ENCODE results near the gene JARID2. TPM values are rescaled to one million over a fixed set of nuclear protein-coding genes. Genes with fewer than 3 reads are reported as not detected.

The JARID2 gene
- total RNA-seq (ENCODE audit: unreplicated experiment), result 66.1 TPM
- long read RNA-seq, partial matches to known transcripts, result 3 of 6 reads
- long read RNA-seq, other reads (novel, unspliced or antisense), result 3 of 6 reads

DNA sequence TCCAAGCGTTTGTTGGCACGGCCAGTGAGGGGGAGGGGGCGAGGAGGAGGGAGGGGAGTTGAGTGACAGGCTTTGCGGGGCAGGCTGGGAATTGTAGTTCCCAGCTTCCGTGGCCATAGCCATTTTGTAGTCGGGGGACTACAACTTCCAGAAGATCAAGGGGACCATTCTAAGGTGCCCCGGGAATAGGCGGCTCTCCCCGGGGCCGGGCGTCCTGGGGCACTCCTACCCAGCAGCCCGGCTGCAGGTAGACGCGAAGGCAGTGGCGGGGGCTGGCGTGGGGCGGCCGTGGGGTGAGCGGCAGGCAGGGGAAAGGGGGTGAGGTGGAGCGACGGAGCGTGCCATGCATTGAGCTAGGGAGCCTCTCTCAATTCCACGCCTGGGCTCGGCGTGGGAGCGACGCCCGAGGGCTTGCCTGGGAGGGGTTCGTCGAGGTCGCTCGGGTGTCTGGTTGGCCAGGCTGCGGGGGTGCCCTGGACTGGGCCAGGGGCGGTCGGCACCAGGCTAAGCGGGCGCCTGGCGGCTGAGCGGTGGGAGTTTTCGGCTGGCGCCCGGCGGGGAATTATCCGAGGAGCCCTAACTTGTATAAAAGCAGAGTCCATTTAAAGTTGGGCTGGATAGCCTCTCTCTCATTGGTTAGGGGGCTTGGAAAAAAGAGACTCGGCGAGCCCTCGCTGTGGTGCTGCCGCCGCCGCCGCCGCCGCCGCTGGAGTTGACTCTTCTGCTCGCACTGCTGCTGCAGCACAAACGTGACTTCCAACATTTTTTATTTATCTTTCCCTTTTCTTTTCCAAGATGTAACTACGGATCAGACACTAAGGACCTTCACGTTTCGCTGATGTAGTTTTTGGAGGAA, at the start of gene JARID2:
Gene JARID2, plus strand, starts transcription at position 709 of the 856 bp plus-strand sequence. CDS start 471 bp downstream, outside the sequence.
- peaks cover 49% of the 10 kb centered on the region for H3K4me1 Mint-ChIP-seq (ENCODE audit: unreplicated experiment)
- H3K4me3 Mint-ChIP-seq (ENCODE audit: unreplicated experiment), result peak within 1 kb of the TSS; percentile 100
- H3K36me3 Mint-ChIP-seq (ENCODE audit: low read depth, unreplicated experiment), result peaks cover 13% of the 10 kb centered on the region
- no peaks in the 10 kb centered on the region for H3K9me3 Mint-ChIP-seq (ENCODE audit: unreplicated experiment)
- DNase-seq (ENCODE audit: low spot score), result peak; percentile 98
- H3K27ac Mint-ChIP-seq (ENCODE audit: unreplicated experiment), result peak within 1 kb of the TSS; percentile 92
- H3K27me3 Mint-ChIP-seq (ENCODE audit: unreplicated experiment), result peaks cover 9% of the 10 kb centered on the region
- TF ChIP-seq, protein P1, sequence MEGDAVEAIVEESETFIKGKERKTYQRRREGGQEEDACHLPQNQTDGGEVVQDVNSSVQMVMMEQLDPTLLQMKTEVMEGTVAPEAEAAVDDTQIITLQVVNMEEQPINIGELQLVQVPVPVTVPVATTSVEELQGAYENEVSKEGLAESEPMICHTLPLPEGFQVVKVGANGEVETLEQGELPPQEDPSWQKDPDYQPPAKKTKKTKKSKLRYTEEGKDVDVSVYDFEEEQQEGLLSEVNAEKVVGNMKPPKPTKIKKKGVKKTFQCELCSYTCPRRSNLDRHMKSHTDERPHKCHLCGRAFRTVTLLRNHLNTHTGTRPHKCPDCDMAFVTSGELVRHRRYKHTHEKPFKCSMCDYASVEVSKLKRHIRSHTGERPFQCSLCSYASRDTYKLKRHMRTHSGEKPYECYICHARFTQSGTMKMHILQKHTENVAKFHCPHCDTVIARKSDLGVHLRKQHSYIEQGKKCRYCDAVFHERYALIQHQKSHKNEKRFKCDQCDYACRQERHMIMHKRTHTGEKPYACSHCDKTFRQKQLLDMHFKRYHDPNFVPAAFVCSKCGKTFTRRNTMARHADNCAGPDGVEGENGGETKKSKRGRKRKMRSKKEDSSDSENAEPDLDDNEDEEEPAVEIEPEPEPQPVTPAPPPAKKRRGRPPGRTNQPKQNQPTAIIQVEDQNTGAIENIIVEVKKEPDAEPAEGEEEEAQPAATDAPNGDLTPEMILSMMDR (IDR thresholded peaks at IDR 0.05; ENCODE audit: unreplicated experiment), result no peak

DNA sequence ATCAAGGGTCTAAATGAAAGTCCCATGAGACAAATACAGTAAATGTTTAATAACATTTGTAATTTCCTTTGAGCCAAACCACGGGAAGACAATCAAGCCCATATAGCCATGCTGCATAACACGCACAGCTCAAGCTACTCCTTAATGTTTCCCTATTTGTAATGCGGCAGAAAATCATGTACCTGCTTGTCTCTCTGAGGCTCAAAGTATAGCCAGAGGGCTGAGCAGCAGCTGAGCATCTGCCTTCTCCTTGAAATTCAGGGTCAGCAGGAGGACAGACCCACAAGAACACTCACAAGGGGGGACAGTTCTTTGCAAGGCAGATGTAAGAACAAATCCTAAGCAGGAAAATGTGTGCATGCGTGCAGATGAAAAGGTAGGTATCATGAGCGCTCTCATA, 45.8 kb upstream of the JARID2 start:
- Mint-ChIP-seq H3K36me3 (ENCODE audit: low read depth, unreplicated experiment) (no peaks in the 10 kb centered on the region), H3K9me3 (ENCODE audit: unreplicated experiment) (no peaks in the 10 kb centered on the region), H3K4me1 (ENCODE audit: unreplicated experiment) (no peaks in the 10 kb centered on the region), H3K4me3 (ENCODE audit: unreplicated experiment) (no peak overlapping the region), H3K27ac (ENCODE audit: unreplicated experiment) (no peak overlapping the region), H3K27me3 (ENCODE audit: unreplicated experiment) (no peaks in the 10 kb centered on the region)
- TF ChIP-seq, protein P1 (IDR thresholded peaks at IDR 0.05; ENCODE audit: unreplicated experiment), result no peak
- DNase-seq (ENCODE audit: low spot score), result no peak

DNA sequence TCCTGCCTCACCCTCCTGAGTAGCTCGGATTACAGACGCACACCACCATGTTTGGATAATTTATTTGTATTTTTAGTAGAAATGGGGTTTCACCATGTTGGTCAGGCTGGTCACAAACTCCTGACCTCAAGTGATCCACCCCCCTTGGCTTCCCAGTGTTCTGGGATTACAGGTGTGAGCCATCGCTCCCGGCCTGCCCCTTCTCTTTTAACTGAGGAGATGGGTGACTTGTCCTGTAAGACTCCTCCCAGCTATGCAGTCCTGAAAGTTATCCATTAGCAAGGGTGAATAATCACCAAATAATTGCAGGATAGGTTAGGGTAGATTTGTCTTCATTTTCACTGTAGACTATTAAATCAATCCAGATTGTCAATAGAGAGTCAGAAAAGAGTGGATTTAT, 40.5 kb upstream of the JARID2 start:
- Mint-ChIP-seq H3K4me1 (ENCODE audit: unreplicated experiment) (peaks cover 5% of the 10 kb centered on the region), H3K27ac (ENCODE audit: unreplicated experiment) (no peak overlapping the region), H3K27me3 (ENCODE audit: unreplicated experiment) (no peaks in the 10 kb centered on the region), H3K9me3 (ENCODE audit: unreplicated experiment) (no peaks in the 10 kb centered on the region), H3K36me3 (ENCODE audit: low read depth, unreplicated experiment) (no peaks in the 10 kb centered on the region), H3K4me3 (ENCODE audit: unreplicated experiment) (no peak overlapping the region)
- TF ChIP-seq, protein P1 (IDR thresholded peaks at IDR 0.05; ENCODE audit: unreplicated experiment), result no peak
- no peak for DNase-seq (ENCODE audit: low spot score)

DNA sequence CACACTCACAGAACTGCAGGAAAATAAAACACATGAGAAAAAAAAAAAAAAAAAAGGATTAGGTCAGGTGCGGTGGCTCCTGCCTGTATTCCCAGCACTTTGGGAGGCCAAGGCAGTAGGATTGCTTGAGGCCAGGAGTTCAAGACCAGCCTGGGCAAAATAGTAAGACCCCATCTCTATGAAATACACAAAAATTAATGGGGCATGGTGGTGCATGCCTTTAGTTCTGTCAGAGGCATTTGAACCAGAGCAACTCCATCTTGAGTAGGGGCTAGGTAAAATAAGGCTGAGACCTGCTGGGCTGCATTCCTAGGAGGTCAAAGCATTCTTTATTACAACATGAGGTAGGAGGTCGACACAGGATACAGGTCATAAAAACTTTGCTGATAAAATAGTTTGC, 39.0 kb upstream of the JARID2 start:
- TF ChIP-seq, protein P1 (IDR thresholded peaks at IDR 0.05; ENCODE audit: unreplicated experiment), result no peak
- Mint-ChIP-seq H3K27ac (ENCODE audit: unreplicated experiment) (no peak overlapping the region), H3K9me3 (ENCODE audit: unreplicated experiment) (no peaks in the 10 kb centered on the region), H3K4me1 (ENCODE audit: unreplicated experiment) (peaks cover 5% of the 10 kb centered on the region), H3K27me3 (ENCODE audit: unreplicated experiment) (no peaks in the 10 kb centered on the region), H3K36me3 (ENCODE audit: low read depth, unreplicated experiment) (no peaks in the 10 kb centered on the region), H3K4me3 (ENCODE audit: unreplicated experiment) (no peak overlapping the region)
- DNase-seq (ENCODE audit: low spot score), result no peak

DNA sequence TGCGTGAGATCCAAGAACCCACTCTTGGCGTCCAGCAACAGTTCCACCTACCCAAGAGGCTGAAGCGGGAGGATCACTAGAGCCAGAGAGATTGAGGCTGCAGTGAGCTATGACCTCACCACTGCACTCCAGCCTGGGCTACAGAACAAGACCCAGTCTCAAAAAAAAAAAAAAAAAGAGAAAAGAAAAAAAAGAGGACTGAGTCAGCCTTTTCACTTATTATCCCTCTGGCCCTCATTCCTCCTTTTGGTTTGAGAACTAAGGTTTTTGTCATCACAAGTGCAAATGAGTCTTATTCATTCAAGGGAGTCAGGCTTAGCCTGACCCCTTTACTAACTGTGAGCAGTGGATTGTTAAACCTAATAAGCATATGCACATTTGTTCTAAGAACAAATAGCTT, 37.9 kb upstream of the JARID2 start:
- Mint-ChIP-seq H3K27me3 (ENCODE audit: unreplicated experiment) (no peaks in the 10 kb centered on the region), H3K4me1 (ENCODE audit: unreplicated experiment) (peaks cover 5% of the 10 kb centered on the region), H3K36me3 (ENCODE audit: low read depth, unreplicated experiment) (no peaks in the 10 kb centered on the region), H3K27ac (ENCODE audit: unreplicated experiment) (no peak overlapping the region), H3K4me3 (ENCODE audit: unreplicated experiment) (no peak overlapping the region), H3K9me3 (ENCODE audit: unreplicated experiment) (no peaks in the 10 kb centered on the region)
- DNase-seq (ENCODE audit: low spot score), result no peak
- TF ChIP-seq, protein P1 (IDR thresholded peaks at IDR 0.05; ENCODE audit: unreplicated experiment), result no peak
